Keratinocyte (primary cell): ENCODE measurements around the gene RAB11FIP2. TPM values are rescaled to one million over a fixed set of nuclear protein-coding genes. Genes with fewer than 3 reads are reported as not detected.

Source experiments
- DNase-seq: peaks from one replicate; pipeline ENCODE4 v3.0.0-alpha.2; 2011; ENCODE audit warnings: low read depth, missing footprints, low spot score
- FAIRE-seq: peaks from 2 replicates; lab custom pipeline; 2011; peaks lifted over from hg19 to GRCh38; lab: Jason Lieb, UNC
- H2AFZ ChIP-seq: 2 replicates; pipeline ENCODE4 v1.6.0; 2012; ENCODE audit warnings: low read length, control low read depth, inconsistent platforms; ENCODE audit not compliant: control insufficient read depth
- H3K27ac ChIP-seq: 2 replicates; pipeline ENCODE4 v1.5.1; 2011; ENCODE audit warnings: low read length; ENCODE audit not compliant: control insufficient read depth, insufficient read depth
- H3K27me3 ChIP-seq: 3 replicates; pipeline ENCODE4 v1.6.0; 2011; ENCODE audit warnings: low read length; ENCODE audit not compliant: control insufficient read depth, insufficient read depth; ENCODE audit errors: extremely low read depth
- H3K36me3 ChIP-seq, 2 experiments: 2 replicates in 1 of 2; 3 replicates in 1 of 2; pipeline ENCODE4 v1.5.1; 2011; ENCODE audit warnings: low read length in 2 of 2, mild to moderate bottlenecking in 1 of 2; ENCODE audit not compliant: control insufficient read depth in 2 of 2, insufficient read depth in 2 of 2; ENCODE audit errors: extremely low read depth in 1 of 2
- H3K4me1 ChIP-seq: 3 replicates; pipeline ENCODE4 v1.5.1; 2011; ENCODE audit warnings: low read length; ENCODE audit not compliant: control insufficient read depth, insufficient read depth; ENCODE audit errors: extremely low read depth
- H3K4me2 ChIP-seq: 3 replicates; pipeline ENCODE4 v1.6.0; 2011; ENCODE audit warnings: low read depth, low read length; ENCODE audit not compliant: control insufficient read depth, insufficient read depth; ENCODE audit errors: extremely low read depth
- H3K4me3 ChIP-seq, 3 experiments: fragments of 200-600 bp in 1 of 3; sonication (generic) in 1 of 3; 2 replicates in 2 of 3; 3 replicates in 1 of 3; pipeline ENCODE4 v1.5.1; 2011 to 2016; ENCODE audit warnings: low read length in 3 of 3, mild to moderate bottlenecking in 3 of 3, control low read depth in 2 of 3, inconsistent platforms in 1 of 3, low read depth in 1 of 3, mixed read lengths in 1 of 3, mixed run types in 1 of 3, moderate library complexity in 1 of 3; ENCODE audit not compliant: control insufficient read depth in 2 of 3, insufficient read depth in 2 of 3; ENCODE audit errors: extremely low read depth in 1 of 3
- H3K79me2 ChIP-seq: 2 replicates; pipeline ENCODE4 v1.6.0; 2012; ENCODE audit warnings: low read length; ENCODE audit not compliant: control insufficient read depth, insufficient read depth
- H3K9ac ChIP-seq: 3 replicates; pipeline ENCODE4 v1.6.0; 2011; ENCODE audit warnings: low read length; ENCODE audit not compliant: control insufficient read depth, insufficient read depth; ENCODE audit errors: extremely low read depth
- H3K9me1 ChIP-seq: 3 replicates; pipeline ENCODE4 v1.6.0; 2011; ENCODE audit warnings: low read length; ENCODE audit not compliant: control insufficient read depth, insufficient read depth; ENCODE audit errors: extremely low read depth
- H3K9me3 ChIP-seq: 2 replicates; pipeline ENCODE4 v1.5.1; 2012; ENCODE audit warnings: low read depth, low read length; ENCODE audit not compliant: control insufficient read depth
- H4K20me1 ChIP-seq: 3 replicates; pipeline ENCODE4 v1.6.0; 2011; ENCODE audit warnings: low read length; ENCODE audit not compliant: control insufficient read depth, insufficient read depth; ENCODE audit errors: extremely low read depth
- CTCF ChIP-seq, 3 experiments: IDR thresholded peaks in 1 of 3; conservative IDR thresholded peaks in 1 of 3; optimal IDR thresholded peaks in 1 of 3; 2 replicates in 2 of 3; 3 replicates in 1 of 3; pipeline versions ENCODE3 to v1.5.1; 2011; ENCODE audit warnings: low read length in 3 of 3, mild to moderate bottlenecking in 3 of 3, moderate library complexity in 2 of 3, control low read depth in 1 of 3, inconsistent platforms in 1 of 3; ENCODE audit not compliant: insufficient read depth in 2 of 3; ENCODE audit errors: extremely low read depth in 1 of 3
- EZH2 ChIP-seq: IDR thresholded peaks from one replicate; pipeline ENCODE4 v1.6.1; 2012; ENCODE audit warnings: inconsistent platforms, mild to moderate bottlenecking, low read length, moderate library complexity
- dilution Hi-C: fragments of 300-500 bp; cut with MboI; formaldehyde crosslinking; loops from one replicate; pipeline ENCODE4 v1.7.0; 2020; ENCODE audit warnings: low sequenced_read_pairs; ENCODE audit not compliant: extremely low pct_ligation_motif_present
- polyA plus RNA-seq, 5 experiments: library from polyadenylated mRNA; depleted of rRNA in 3 of 5; stranded (reverse) in 3 of 5; stranded (forward) in 1 of 5; unstranded in 1 of 5; fragments of >200 nt; gene quantifications; 1 replicate in 1 of 5; 2 replicates in 3 of 5; 3 replicates in 1 of 5; pipeline versions ENCODE4 v1.2.1 to v1.2.3, GENCODE V29; 2011 to 2012; ENCODE audit warnings: missing spikeins in 2 of 5, low read depth in 1 of 5, low replicate concordance in 1 of 5

Gene RAB11FIP2
- polyA plus RNA-seq, 1 donor (not counting 4 experiments of a cell fraction or from before 2014, with no cell fraction given): 6.1 TPM

- dilution Hi-C loops: no loop called here
- DNase-seq: no peak
- Histone ChIP-seq H3K9me1 (no peaks in the 10 kb centered on the region), H3K4me1 (no peaks in the 10 kb centered on the region), H3K9me3 (no peaks in the 10 kb centered on the region), H3K27ac (no peak overlapping the region), H3K9ac (no peak overlapping the region), H3K27me3 (no peaks in the 10 kb centered on the region), H4K20me1 (no peaks in the 10 kb centered on the region), H2AFZ (no peak overlapping the region), H3K79me2 (no peaks in the 10 kb centered on the region), H3K4me2 (no peak overlapping the region), H3K36me3 (no peaks in the 10 kb centered on the region), H3K4me3 (no peak overlapping the region)
- no peak for TF ChIP-seq CTCF (optimal IDR thresholded peaks at IDR 0.05 in 1 of 3, IDR thresholded peaks at IDR 0.05 in 1 of 3, conservative IDR thresholded peaks at IDR 0.05 in 1 of 3; ENCODE audit: extremely low read depth in 1 of 3, insufficient read depth in 2 of 3, low read length in 3 of 3)
- no peak for TF ChIP-seq EZH2
- FAIRE-seq: no peak
Observed at GRCh38 chr10:117956972-117957371, 89.8 kb downstream of the RAB11FIP2 start.

- peaks cover 4% of the 10 kb centered on the region for H3K27me3 ChIP-seq
- no peak overlapping the region for H2AFZ ChIP-seq
- DNase-seq (no peak), FAIRE-seq (no peak)
- H3K4me3 ChIP-seq: no peak overlapping the region
- TF ChIP-seq CTCF (optimal IDR thresholded peaks at IDR 0.05 in 1 of 3, IDR thresholded peaks at IDR 0.05 in 1 of 3, conservative IDR thresholded peaks at IDR 0.05 in 1 of 3; ENCODE audit: extremely low read depth in 1 of 3, insufficient read depth in 2 of 3, low read length in 3 of 3): no peak
- TF ChIP-seq EZH2: no peak
- H3K9me1 ChIP-seq: no peaks in the 10 kb centered on the region
- no peaks in the 10 kb centered on the region for H4K20me1 ChIP-seq
- no peak overlapping the region for H3K9ac ChIP-seq
- no peaks in the 10 kb centered on the region for H3K4me1 ChIP-seq
- no peaks in the 10 kb centered on the region for H3K9me3 ChIP-seq
- H3K36me3 ChIP-seq: no peaks in the 10 kb centered on the region
- no peak overlapping the region for H3K27ac ChIP-seq
- H3K79me2 ChIP-seq: no peaks in the 10 kb centered on the region
- dilution Hi-C loops: no loop called here
- H3K4me2 ChIP-seq: no peak overlapping the region
Observed at GRCh38 chr10:117955176-117955575, 91.6 kb downstream of the RAB11FIP2 start.
